Measurements from ENCODE around the gene PRKAG2.

PRKAG2 gene

DNA sequence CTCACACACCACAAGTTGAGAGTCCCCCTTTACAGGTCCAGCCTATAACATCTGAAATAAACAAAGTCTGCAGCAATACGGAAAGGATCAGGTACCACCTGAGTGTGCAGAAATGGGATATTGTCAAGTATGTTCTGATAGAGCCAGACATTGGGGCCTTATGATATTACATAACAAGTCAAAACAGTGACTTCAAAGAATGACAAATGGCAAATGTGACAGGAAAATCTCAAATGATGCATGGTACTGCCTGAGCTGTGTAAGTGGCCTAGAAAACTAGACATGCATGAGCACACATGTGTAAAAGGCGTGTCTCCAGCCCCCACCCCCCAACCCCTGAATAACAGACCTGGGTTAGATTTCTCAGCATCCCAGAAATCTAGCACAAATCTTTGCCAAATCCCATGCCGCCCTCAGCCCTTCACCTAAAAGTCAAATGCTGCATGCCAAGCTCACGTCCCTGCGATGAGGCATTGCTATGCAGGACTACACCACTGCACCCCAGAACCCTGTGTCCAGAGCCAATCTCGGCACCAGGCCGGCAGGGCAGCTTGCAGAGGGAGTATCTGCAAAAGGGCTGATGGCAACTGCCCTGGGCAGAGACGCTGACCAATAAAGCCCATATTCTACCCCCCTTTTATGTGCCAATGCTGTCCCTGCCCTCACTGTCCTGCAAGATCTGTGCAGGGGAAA lies 58.8 kb downstream of the PRKAG2 start:
- DNase-seq (ENCODE audit: low read depth): no peak

DNA sequence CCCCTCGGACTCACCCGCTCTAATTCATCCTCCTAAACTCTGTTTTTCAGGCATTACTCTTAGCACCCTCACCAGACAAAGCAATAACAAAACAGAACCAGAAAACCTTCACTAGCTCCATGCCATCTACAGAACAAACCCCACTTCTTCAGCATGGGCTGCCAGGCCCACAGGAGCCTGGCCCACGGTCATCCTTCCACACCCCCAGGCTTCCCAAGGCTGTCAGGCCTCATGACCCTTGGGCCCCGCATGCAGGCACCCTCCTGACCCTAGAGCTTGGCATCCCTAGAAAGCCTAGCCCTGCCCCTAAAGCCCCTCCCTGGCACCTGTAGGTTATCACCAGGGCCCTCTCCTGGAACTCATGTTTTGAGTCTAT lies 59.6 kb downstream of the PRKAG2 start:
- no peak for DNase-seq (ENCODE audit: low read depth)

DNA sequence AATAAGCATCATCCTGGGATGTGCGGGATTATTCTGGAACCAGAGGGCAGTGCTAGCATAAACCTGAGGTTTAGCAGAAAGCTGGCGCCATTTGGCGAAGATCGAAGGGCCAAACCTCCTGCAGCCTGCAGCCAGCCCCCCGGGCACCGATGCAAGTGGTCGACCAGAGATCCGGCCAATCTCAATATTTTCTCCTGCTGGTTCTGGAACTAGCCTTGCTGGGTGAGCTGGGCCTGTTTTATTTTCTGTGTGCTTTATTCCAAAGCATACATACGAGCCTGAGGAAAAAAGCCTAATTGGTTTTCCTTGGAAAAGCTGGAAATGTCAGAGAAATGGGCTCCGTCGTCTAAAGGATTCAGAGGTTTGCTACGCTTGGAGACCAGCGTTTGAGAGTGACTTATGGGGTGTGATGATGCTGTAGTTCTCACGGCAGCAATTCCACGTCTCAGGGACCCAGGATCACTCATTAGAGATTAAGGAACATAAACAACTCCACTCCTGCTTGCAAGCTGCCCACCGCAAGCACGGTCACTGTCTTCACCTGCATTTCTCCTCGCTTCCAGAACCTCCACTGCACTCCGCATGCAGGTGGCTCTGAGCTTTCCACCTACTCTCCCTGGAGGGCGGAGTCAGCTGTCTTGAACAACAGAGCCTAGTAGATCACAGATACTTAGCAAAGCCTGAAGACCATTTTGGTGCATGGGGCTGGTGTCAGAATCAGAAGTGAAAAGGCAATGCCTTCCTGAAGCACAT lies 60.2 kb downstream of the PRKAG2 start:
- DNase-seq (ENCODE audit: low read depth): no peak

DNA sequence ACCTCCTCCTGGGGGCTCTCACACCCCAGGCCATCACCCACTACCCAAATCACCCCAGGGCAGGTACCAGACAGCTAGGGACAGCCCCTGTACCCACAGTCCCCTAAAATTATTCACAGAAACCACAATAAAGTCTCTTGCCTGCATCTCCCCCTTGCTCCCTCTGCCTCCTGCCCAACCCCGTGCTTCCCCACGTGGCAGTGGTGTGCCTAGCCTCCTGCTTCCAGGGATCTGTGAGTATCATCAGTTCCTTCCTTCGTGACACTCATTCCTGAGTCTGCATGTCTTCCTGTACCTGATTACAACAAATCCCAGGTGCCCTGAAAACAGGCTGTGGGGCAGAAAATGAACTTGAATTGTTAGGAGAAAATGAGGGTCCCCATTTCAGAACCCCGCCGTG lies 61.5 kb downstream of the PRKAG2 start:
- no peak for DNase-seq (ENCODE audit: low read depth)

DNA sequence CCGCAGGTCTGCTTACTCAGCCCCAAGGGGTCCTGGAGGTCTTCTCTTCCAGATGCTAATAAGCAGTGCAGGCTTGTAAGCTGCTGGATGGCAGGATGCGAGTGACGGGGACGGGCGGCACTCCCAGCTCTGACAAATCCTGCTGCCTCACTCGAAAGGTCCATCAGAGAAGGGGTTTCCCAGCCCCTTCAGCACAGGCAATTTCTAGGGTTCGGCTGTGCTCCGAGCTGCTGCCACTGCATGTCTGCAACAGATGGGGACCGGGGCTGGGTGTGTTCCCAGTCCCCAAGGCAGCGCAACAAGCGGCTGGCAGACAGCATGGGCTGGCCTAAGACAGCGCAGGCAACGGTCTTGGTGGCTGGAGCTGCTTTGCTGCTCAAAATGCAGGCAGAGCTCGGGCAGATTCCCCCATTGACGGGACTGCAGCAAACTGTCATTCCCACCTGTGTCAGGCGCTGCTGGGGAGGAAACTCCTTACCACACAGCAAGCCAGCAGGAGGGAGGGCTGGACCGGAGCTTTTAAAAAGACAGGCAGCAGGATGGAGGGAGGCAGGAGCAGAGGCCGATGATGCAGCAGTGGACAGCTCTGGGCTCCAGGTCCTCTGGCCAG lies 62.4 kb downstream of the PRKAG2 start:
- no peak for DNase-seq (ENCODE audit: low read depth)

DNA sequence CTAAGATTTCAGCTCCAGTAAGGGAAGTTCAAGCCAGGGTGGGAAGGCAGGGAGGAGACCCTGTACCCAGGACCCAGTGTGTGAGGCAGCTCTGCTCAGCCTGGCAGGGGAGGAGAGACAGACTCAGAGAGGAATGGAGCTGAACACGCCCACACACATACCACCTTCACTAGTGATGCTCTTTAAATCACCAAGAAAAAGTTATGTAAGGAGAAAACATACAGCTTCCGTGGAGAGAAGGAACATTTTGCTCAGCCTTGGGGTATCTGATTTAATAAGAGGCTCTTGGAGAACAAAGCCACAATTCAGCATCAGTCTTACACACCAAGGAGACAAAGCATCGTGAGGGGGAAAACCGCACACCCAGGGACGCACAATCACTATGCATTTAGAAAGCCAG lies 62.9 kb downstream of the PRKAG2 start:
- DNase-seq (ENCODE audit: low read depth): no peak

DNA sequence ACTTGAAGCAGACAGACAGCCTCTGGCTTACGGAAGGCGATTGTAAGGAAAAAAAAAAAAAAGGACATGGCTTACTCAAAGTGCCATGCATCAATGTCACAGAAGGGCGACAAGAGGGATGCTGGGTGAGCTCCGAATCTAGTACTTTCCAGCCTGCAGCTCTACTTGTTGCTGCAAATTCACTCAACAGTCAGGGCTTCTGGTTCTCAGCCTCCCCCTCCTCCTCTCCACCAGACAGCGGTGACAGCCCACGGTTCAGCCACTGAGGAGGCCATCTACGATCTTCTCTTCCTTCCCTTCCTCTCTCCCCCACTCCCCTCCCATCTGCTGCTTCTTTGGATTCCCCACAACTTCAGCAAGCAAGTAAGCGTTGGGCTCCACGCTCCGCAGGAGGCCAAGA lies 63.5 kb downstream of the PRKAG2 start:
- no peak for DNase-seq (ENCODE audit: low read depth)

DNA sequence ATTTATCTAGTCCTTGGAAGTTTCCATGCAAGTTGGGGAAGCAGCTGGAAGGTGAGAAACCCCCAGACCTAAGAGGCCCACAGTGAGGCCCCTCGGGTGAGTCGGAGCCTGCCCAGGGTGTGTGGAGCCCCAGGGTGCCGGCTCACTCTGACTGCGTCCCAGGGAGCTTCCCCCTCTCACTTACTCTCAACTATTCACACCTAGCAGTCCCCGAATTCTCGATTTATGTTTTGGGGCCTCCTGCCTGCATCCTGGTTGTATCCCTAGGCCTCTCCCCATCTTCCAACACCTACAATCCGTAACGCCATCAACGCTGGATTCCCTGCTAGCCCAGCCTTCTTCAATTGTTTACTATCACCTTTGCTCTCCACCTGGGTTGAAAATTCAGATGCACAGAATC lies 63.9 kb downstream of the PRKAG2 start:
- DNase-seq (ENCODE audit: low read depth): no peak

DNA sequence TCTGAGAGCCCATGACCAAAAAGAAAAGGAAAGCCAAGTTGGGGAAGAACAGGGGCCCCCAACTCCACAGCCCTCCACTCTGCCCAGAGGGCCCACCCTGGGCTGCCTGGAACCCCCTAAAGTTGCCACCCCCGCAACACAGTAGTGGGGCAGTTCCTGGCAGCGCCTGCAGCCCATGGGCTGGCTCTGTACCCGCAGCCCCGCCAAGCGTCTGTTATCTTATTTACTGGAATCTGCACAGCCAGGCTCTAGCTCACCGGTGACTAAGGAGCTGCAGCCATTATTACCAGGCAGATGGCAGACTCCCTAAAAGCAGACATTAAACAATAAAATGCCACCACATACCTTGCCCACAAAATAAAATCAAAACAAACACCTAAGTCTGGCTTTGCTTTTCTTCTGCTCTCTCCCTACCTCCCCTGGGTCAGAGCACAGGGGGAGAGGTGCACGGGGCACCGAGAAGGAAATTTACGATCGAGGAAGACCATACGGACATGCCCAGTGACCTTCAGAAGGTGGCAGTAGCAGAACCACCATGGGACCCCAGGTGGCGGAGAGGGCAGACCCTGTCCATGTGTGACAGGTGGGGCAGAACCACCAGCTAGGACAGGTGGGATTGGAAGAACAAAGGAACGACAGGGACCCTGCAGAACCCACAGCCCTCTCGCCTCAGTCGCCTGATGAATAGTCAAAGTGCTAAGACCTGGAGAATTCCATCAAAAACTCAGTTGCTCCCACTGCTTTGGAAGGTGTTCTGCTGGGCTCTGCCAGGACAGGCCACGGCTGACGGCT lies 66.3 kb downstream of the PRKAG2 start:
- no peak for DNase-seq (ENCODE audit: low read depth)

DNA sequence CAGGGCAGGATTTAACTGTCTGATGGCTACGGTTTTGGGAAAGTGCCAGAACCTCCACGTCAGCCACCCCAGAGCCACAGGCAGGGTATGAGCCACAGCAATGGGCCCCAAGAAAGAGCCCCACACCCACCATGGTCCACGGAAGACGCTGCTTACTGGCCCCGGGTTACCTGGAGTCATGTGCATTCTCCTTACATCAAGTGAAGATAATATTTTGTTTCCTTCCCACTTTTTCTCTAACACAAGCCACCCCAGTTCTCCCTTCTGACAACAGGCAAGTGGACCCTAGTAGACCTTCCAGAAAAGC lies 67.1 kb downstream of the PRKAG2 start:
- DNase-seq (ENCODE audit: low read depth): no peak

DNA sequence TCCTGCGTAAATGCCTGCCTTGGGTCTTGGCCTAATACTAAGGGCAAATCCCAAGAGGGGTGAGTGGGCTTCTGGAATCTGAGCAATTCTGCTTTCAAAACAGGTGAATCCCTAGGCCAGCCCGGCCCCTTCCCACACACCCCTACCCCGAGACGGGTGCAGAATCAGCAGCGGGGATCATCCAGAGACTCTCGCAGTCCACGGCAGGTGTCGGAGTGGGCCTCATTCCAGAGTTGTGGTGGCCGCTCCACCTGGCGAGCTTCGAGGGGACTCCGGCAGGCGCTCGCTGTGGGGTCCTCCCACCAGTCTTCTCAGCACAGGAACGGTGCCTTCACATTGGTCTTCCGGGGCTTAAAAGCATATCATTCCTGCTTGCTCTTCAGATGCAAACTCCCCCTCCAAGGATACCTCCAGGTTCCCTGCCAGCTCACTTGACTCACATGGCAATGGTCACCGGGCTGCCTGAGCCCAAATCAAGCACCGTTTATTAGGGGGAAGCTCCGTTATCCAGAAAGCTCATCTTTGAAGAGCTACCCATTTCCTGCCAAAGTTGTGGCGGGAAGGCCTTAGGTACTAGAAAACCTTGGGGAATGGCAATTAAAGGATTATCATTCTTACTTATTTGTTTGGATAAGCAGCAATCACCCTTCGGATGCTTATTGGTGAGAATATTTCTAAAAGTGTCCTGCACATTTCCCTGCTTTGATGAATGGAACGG lies 67.6 kb downstream of the PRKAG2 start:
- no peak for DNase-seq (ENCODE audit: low read depth)

DNA sequence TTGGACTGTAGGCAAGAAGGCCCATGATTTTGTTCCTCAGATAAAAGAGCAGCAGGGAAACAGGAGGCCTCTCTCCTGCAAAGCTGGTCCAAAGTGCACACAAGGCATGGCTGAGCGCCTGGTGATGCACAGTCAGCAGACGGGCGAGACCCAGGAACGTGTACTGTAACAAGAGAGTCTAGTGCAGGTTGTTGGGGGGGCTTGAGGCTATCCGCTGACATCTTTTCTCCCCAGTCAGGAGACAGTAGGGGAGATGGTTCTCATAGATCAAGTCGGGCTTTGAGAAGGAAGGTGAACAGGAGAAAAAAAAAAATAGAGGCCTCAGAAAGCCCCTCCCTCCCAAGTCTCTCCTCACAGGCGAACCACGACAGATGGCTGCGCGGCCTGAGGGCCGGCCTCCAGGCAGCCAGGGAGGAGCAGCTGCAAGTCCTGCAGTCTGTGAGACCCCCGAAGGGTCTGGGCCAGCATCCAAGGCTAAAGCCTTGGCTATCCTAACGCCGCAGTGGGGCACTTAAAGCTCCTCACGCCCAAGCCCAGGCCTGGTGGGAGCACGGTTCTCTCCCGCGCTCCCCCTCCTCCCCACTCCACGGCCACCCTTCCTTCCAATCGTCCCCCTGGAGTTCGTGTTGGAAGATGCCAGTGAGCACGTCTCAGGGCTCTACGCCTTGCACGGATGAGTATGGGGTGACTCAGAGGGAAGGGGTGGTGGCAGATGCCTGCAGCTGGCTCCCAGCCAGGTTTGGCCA lies 68.3 kb downstream of the PRKAG2 start:
- DNase-seq (ENCODE audit: low read depth): no peak

DNA sequence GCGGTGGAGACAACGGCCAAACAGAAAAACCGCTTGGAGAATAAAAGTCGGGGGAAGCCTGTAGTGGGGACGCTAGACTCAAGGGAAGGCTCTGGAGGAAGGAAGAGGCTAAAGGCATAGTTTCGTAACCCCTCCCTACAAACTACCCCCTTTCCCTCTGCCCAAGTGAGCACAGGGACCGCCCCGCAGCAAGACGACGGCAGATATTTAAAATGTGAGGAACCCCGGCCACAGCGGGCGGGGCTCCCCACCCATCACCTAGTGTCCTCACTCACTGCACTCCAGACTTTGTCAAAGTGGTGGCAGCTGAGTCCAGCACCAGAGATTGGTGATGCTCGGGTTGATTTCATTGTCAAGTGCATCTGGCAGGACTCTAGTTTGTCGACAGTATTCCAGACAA lies 69.1 kb downstream of the PRKAG2 start:
- DNase-seq (ENCODE audit: low read depth): no peak

DNA sequence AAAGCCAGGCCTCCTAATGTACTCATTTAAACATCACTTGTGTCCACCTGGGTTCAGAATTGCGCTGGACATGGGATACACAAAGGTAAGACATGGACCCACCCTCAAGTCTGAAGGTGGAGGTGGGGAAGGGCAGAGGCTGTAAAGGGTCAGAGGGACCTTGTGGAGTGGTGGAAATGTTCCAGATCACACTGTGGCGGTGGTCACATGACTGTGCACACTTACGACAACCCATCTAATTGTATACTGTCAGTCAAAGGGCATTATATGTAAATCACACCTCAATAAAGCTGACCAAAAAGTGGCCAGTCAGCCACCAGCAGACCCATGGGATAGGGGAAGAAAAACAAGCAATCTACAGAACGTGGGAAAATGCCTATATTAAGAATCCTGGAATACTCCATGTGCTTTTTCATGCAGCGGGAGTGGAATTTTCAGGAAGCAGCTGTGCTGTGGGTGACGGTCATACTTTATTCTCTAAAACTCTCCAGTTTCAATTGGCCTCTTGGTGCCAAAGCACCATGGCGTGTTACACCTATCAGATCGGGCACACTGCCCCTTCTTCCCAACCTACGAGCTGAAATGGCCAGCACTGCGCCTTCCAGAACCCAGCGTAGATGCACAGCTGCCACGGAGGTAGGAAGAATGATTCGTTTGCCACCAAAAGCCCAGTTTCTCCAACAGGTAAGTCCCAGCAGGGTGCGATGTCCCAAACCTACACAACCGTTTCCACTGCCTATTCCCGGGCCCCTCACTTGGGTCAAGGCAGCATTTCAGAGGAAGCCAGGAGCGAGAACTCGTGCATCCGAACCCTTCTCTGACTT lies 69.8 kb downstream of the PRKAG2 start:
- DNase-seq (ENCODE audit: low read depth): no peak

DNA sequence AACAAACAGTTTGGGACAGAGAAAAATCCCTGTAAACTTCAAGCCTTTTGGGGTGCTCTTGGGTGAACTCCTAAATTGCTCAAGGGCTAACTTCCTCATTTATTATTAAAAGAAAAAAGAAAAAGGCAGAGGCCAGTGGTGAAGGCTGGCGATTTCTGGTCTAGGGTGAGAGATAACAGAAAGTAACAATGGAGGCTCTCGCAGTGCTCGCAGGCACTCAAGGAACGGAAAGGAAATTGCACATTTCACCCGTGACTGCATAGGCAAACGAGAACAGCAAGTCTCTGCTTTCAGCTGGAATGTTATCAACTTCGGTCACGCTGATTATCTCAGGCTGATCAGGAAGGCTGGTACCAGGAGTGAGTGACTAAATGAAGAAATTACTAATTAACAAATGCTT lies 70.7 kb downstream of the PRKAG2 start:
- no peak for DNase-seq (ENCODE audit: low read depth)

DNA sequence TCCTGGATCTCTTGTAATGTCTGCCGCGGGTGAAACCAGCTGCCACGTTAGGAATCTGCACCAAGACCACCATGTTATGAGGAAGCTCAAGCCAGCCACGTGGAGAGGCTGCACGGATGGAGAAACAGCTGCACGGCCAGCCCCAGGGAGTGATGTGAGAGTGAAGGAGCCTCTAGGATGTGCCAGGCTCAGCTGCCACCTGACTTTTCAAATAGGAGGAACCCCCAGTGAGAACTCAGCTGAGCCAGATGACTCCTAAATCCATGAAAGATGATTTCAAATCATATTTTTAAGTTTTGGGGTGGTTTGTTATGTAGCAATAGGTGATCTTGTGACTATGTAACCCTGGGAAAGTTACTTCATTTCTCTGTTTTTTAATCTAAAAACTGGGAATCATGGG lies 71.7 kb downstream of the PRKAG2 start:
- no peak for DNase-seq (ENCODE audit: low read depth)

DNA sequence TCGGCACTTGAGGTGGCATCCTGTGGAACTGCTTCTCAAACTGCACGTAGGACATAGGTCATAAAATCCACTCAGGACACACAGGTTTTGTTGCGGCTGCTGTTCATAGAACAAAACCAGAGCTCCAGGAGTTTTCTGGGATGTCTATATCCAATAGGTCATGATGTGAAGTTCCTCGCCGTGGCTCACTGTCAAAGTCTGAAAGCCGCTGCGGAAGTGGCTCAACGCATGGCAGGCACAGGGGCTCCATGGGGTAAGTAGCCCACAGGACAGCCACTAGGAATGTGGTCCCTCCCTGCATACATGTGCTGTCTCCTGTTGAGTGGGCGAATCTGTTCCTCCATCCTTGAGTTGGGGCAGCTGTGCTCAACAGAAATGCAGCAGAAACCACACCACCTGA lies 72.2 kb downstream of the PRKAG2 start:
- DNase-seq (ENCODE audit: low read depth): no peak

DNA sequence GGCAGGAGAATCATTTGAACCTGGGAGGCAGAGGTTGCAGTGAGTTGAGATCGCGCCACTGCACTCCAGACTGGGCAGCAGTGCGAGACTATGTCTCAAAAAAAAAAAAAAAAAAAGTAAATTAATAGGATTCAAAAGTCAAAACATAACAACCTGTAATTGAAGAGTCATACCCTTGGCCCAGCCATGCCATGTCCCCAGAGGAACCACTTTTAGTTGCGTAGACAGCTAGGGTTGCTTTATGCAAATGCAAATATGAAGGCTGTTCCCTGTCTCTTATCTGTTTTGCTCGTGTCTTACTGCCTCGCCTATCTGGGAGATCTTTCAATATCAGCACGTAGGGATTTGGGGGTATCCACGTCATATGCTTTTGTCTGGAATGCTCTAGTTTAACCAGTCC lies 73.1 kb downstream of the PRKAG2 start:
- DNase-seq (ENCODE audit: low read depth): no peak

DNA sequence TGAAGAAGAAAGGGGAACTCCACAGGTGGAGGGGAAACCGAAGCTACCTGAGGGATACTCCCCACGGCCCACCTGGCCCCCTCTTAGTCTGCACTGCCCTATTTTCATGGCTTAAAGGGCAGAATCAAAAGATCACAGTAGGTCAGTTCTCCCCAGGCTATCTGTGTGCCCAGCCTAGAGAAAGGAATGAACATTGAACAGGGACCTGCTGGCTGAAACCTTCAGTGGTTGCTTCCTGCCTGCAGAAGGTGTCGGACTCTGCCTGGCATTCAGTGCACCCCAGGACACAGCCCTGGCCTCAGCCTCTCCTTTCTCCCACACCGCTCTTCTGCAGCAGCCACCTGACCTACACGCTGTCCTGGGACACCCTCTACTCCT lies 74.5 kb downstream of the PRKAG2 start:
- no peak for DNase-seq (ENCODE audit: low read depth)

DNA sequence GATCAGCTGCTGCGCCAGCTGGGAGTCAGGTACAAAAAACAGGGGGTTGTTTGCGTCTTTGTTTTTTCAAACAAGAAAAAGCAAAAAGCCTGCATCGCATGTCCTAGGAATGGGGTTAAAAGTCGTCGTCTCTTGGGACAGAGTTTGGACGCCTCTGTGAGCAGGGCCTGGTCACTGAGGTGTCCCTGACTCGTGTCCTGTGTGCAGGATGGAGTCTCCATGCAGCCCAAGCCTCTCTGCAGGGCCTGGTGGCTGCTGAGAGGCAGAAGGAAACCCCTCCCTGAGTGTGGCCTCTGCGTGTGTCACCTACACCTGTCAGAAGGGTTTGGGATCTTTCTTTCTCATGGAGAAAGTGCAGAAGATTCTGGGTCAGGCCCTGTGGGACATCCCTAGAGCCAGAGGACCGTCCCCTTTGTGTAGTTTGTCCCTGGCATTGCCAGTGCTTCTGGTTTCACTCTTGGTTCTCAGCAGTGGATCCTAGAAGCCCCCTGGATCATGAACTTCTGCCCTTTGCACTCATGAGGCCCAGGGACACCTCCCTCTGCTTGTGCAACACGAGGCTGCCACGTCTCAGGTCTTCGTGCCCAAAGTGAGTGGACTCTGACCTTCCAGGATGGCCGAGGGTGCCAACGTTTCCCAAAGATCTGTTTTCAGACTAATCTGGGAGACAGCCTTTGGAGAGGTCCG lies 75.0 kb downstream of the PRKAG2 start:
- no peak for DNase-seq (ENCODE audit: low read depth)

Measured in T-helper 22 cell (primary cell).